Loucy (cell line): ENCODE data around the gene PGBD5.
"Not testable (repeated sequence)": the region's sequence is repeated elsewhere in the genome, so short reads cannot be mapped to it uniquely, and the experiment has no call there.

Experiments
- H2AFZ ChIP-seq: fragments of 200-600 bp; sonication (generic); 2 replicates; pipeline ENCODE4 v1.6.0; 2016; ENCODE audit warnings: antibody characterized with exemption, mild to moderate bottlenecking, low read length, moderate library complexity
- H3F3A ChIP-seq: fragments of 200-600 bp; 2 replicates; pipeline ENCODE4 v1.6.0; 2016; ENCODE audit warnings: antibody characterized with exemption, low read depth, mild to moderate bottlenecking
- H3K27me3 ChIP-seq: fragments of 200-600 bp; sonication (generic); 2 replicates; pipeline ENCODE4 v1.6.1; 2014; ENCODE audit warnings: low read length, mild to moderate bottlenecking; ENCODE audit not compliant: insufficient read depth, poor library complexity, severe bottlenecking
- H3K36me3 ChIP-seq: fragments of 200-600 bp; sonication (generic); 2 replicates; pipeline ENCODE4 v1.6.1; 2016; ENCODE audit warnings: low read length; ENCODE audit not compliant: insufficient read depth
- H3K4me1 ChIP-seq: fragments of 200-600 bp; sonication (generic); 2 replicates; pipeline ENCODE4 v1.5.1; 2014; ENCODE audit warnings: low read length, mild to moderate bottlenecking; ENCODE audit not compliant: insufficient read depth, poor library complexity, severe bottlenecking
- H3K4me2 ChIP-seq: fragments of 200-600 bp; sonication (generic); 2 replicates; pipeline ENCODE4 v1.6.0; 2014; ENCODE audit warnings: antibody characterized with exemption, low read length, low read depth, mild to moderate bottlenecking; ENCODE audit not compliant: poor library complexity, severe bottlenecking
- H3K4me3 ChIP-seq: fragments of 200-600 bp; sonication (generic); 2 replicates; pipeline ENCODE4 v1.5.1; 2014; ENCODE audit warnings: low read length, mild to moderate bottlenecking, mixed read lengths; ENCODE audit not compliant: poor library complexity, severe bottlenecking
- H3K79me2 ChIP-seq: fragments of 200-600 bp; sonication (generic); 2 replicates; pipeline ENCODE4 v1.6.1; 2014; ENCODE audit warnings: low read length; ENCODE audit not compliant: insufficient read depth
- H3K9ac ChIP-seq: fragments of 200-600 bp; sonication (generic); 2 replicates; pipeline ENCODE4 v1.6.0; 2014; ENCODE audit warnings: mild to moderate bottlenecking, low read depth, low read length, moderate library complexity; ENCODE audit not compliant: poor library complexity, severe bottlenecking
- H3K9me2 ChIP-seq: fragments of 200-600 bp; sonication (generic); replicated peaks from 2 replicates; pipeline ENCODE4 v1.6.1; 2016; ENCODE audit warnings: low read depth, low read length, mixed read lengths
- H3K9me3 ChIP-seq: fragments of 200-600 bp; sonication (generic); 2 replicates; pipeline ENCODE4 v1.6.1; 2014; ENCODE audit warnings: mild to moderate bottlenecking, antibody characterized with exemption, low read length, low read depth; ENCODE audit not compliant: insufficient read depth
- H4K20me1 ChIP-seq: fragments of 200-600 bp; sonication (generic); 2 replicates; pipeline ENCODE4 v1.6.0; 2014; ENCODE audit warnings: antibody characterized with exemption, low read length, mild to moderate bottlenecking; ENCODE audit not compliant: insufficient read depth, poor library complexity, severe bottlenecking
- CTCF ChIP-seq: fragments of 200-600 bp; sonication (generic); conservative IDR thresholded peaks from 2 replicates; pipeline ENCODE4 v1.5.1; 2014; ENCODE audit warnings: mild to moderate bottlenecking, antibody characterized with exemption, low read length
- EZH2phosphoT487 ChIP-seq: fragments of 200-600 bp; IDR thresholded peaks from 2 replicates; pipeline ENCODE4 v1.6.1; 2018; ENCODE audit warnings: antibody characterized with exemption, mild to moderate bottlenecking, moderate library complexity, borderline replicate concordance

Gene PGBD5

GRCh38 chr1:230407351-230407750, 18.8 kb downstream of the PGBD5 start:
- no peaks in the 10 kb centered on the region for H3K79me2 ChIP-seq
- no peaks in the 10 kb centered on the region for H3F3A ChIP-seq
- H3K4me1 ChIP-seq: no peaks in the 10 kb centered on the region
- no peak overlapping the region for H3K4me3 ChIP-seq
- TF ChIP-seq EZH2phosphoT487: no peak
- TF ChIP-seq CTCF: no peak
- H2AFZ ChIP-seq: no peak overlapping the region
- H3K4me2 ChIP-seq: no peak overlapping the region
- H3K27me3 ChIP-seq: no peaks in the 10 kb centered on the region
- H3K9me3 ChIP-seq: no peaks in the 10 kb centered on the region
- no peaks in the 10 kb centered on the region for H3K9me2 ChIP-seq
- no peaks in the 10 kb centered on the region for H4K20me1 ChIP-seq
- no peaks in the 10 kb centered on the region for H3K36me3 ChIP-seq
- no peak overlapping the region for H3K9ac ChIP-seq

- H3K27me3 ChIP-seq, H2AFZ ChIP-seq, H3K79me2 ChIP-seq, H3K9ac ChIP-seq, H4K20me1 ChIP-seq, H3K4me2 ChIP-seq, H3F3A ChIP-seq, H3K9me2 ChIP-seq, H3K36me3 ChIP-seq, H3K9me3 ChIP-seq, H3K4me3 ChIP-seq, H3K4me1 ChIP-seq: not testable (repeated sequence)
These were observed 19.4 kb downstream of the PGBD5 start for GRCh38 chr1:230406727-230407126.

GRCh38 chr1:230403442-230403841, 22.7 kb downstream of the PGBD5 start:
- Histone ChIP-seq H3K9ac (no peak overlapping the region), H3K36me3 (no peaks in the 10 kb centered on the region), H3K4me1 (no peaks in the 10 kb centered on the region), H3K4me3 (no peak overlapping the region), H3F3A (no peaks in the 10 kb centered on the region), H3K27me3 (no peaks in the 10 kb centered on the region), H3K9me3 (no peaks in the 10 kb centered on the region), H4K20me1 (no peaks in the 10 kb centered on the region), H3K4me2 (no peak overlapping the region), H3K79me2 (no peaks in the 10 kb centered on the region), H2AFZ (no peak overlapping the region), H3K9me2 (no peaks in the 10 kb centered on the region)
- TF ChIP-seq CTCF (no peak), EZH2phosphoT487 (no peak)

DNA sequence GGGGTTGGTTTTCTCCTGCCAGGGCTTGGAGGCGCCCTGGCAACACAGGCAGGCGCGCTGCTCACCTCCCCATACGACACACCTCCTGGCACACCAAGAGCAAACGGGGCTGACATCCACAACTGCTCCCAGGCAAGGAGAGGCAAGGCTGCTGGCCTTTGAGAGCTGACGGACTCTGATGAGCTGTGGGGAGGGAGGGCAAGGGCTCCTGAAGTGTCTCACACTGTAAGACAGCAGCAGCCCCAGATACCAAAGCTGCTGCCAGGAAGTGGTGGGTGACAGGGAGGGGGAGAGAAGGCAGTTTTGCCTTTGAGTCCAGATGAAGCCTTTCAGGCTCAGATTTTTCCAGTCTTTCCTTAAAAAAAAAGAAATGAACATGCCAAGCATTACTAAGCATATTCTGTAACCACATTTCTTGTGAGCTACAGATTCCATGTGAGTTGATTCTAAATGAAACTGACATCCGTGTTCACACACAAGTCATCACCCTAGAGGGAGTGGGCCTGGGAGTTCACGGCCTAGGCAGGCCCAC, 24.3 kb downstream of the PGBD5 start:
- no peaks in the 10 kb centered on the region for H4K20me1 ChIP-seq
- H3K9me2 ChIP-seq: no peaks in the 10 kb centered on the region
- no peak overlapping the region for H3K4me2 ChIP-seq
- H3K79me2 ChIP-seq: no peaks in the 10 kb centered on the region
- no peaks in the 10 kb centered on the region for H3K9me3 ChIP-seq
- H2AFZ ChIP-seq: no peak overlapping the region
- no peak overlapping the region for H3K9ac ChIP-seq
- TF ChIP-seq EZH2phosphoT487 (no peak), CTCF (no peak)
- no peaks in the 10 kb centered on the region for H3K36me3 ChIP-seq
- H3F3A ChIP-seq: no peaks in the 10 kb centered on the region
- H3K27me3 ChIP-seq: no peaks in the 10 kb centered on the region
- no peaks in the 10 kb centered on the region for H3K4me1 ChIP-seq
- no peak overlapping the region for H3K4me3 ChIP-seq
